CD4-positive, alpha-beta T cell treated with Interleukin-2 at 100 ng/mL for 4 hours (primary cell): ENCODE results near the gene GJC2.

Source experiments
- DNase-seq: peaks from one replicate; pipeline ENCODE4 v3.0.0-alpha.2; 2020; ENCODE audit warnings: low spot score

The GJC2 gene

GRCh38 chr1:228194921-228195812 is 45.4 kb downstream of the GJC2 start:
- DNase-seq = no peak

GRCh38 chr1:228197555-228198147 is 47.9 kb downstream of the GJC2 start:
- DNase-seq = no peak

GRCh38 chr1:228198977-228199590 is 49.4 kb downstream of the GJC2 start:
- DNase-seq = no peak

- no peak for DNase-seq
Measured at GRCh38 chr1:228204958-228205357, 55.2 kb downstream of the GJC2 start.

GRCh38 chr1:228205526-228206436 is 56.1 kb downstream of the GJC2 start:
- DNase-seq = no peak

- no peak for DNase-seq
Measured at GRCh38 chr1:228206582-228207351, 57.0 kb downstream of the GJC2 start.

- DNase-seq = no peak
Measured at GRCh38 chr1:228207381-228207810, 57.7 kb downstream of the GJC2 start.

GRCh38 chr1:228207851-228208821 is 58.4 kb downstream of the GJC2 start, which contains the start of gene OBSCN:
OBSCN (plus strand) TSS chr1:228208044; CDS start chr1:228211784, 3,740 bp downstream.
- DNase-seq = no peak

GRCh38 chr1:228208831-228209551 is 59.3 kb downstream of the GJC2 start:
- no peak for DNase-seq
